Mucosa of stomach (tissue), 1 donor: ENCODE measurements around the gene CXCL6.

Source experiments
- H3K27me3 ChIP-seq: one replicate; pipeline ENCODE4 v1.7.0; 2013; ENCODE audit warnings: mild to moderate bottlenecking, low read length; ENCODE audit not compliant: control insufficient read depth, insufficient read depth
- H3K36me3 ChIP-seq: one replicate; pipeline ENCODE4 v1.7.0; 2013; ENCODE audit warnings: low read length; ENCODE audit not compliant: control insufficient read depth, insufficient read depth
- H3K4me1 ChIP-seq: one replicate; pipeline ENCODE4 v1.7.0; 2013; ENCODE audit warnings: mild to moderate bottlenecking, low read length; ENCODE audit not compliant: control insufficient read depth, insufficient read depth
- H3K4me3 ChIP-seq: one replicate; pipeline ENCODE4 v1.7.0; 2013; ENCODE audit warnings: low read length
- H3K9ac ChIP-seq: one replicate; pipeline ENCODE4 v1.7.0; 2013; ENCODE audit warnings: mild to moderate bottlenecking, low read length, moderate library complexity
- H3K9me3 ChIP-seq: one replicate; pipeline ENCODE4 v1.7.0; 2013; ENCODE audit warnings: mild to moderate bottlenecking, low read length, moderate library complexity; ENCODE audit not compliant: control insufficient read depth
- donor health status: Pancreatic carcinoma.

The CXCL6 gene

DNA sequence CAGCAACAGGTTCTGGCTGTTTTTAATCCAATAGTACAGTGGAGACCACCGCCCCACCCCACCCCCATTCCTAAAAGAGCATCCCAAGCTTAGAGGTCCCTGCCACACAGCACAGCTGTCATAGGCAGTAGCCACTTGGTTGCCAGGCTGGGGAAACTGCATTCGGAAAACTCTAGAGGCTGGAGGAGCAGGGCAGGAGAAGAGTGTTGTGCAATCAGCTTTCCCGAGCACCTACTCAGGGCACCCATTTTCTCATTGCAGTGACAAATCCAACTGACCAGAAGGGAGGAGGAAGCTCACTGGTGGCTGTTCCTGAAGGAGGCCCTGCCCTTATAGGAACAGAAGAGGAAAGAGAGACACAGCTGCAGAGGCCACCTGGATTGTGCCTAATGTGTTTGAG, 33.8 kb downstream of the CXCL6 start:
- peak overlapping the region; percentile 18 for H3K9ac ChIP-seq
- H3K36me3 ChIP-seq, result no peaks in the 10 kb centered on the region
- H3K4me1 ChIP-seq, result peaks cover 14% of the 10 kb centered on the region
- H3K9me3 ChIP-seq, result no peaks in the 10 kb centered on the region
- H3K4me3 ChIP-seq, result peak overlapping the region; percentile 28
- H3K27me3 ChIP-seq, result no peaks in the 10 kb centered on the region

GRCh38 chr4:73870768-73871167, 34.3 kb downstream of the CXCL6 start:
- Histone ChIP-seq H3K9me3 (no peaks in the 10 kb centered on the region), H3K4me1 (peaks cover 14% of the 10 kb centered on the region), H3K4me3 (no peak overlapping the region), H3K36me3 (no peaks in the 10 kb centered on the region), H3K27me3 (no peaks in the 10 kb centered on the region), H3K9ac (no peak overlapping the region)

GRCh38 chr4:73871511-73872310, 35.2 kb downstream of the CXCL6 start:
- no peak overlapping the region for H3K9ac ChIP-seq
- H3K27me3 ChIP-seq, result no peaks in the 10 kb centered on the region
- no peaks in the 10 kb centered on the region for H3K9me3 ChIP-seq
- peaks cover 14% of the 10 kb centered on the region for H3K4me1 ChIP-seq
- no peaks in the 10 kb centered on the region for H3K36me3 ChIP-seq
- no peak overlapping the region for H3K4me3 ChIP-seq

GRCh38 chr4:73872316-73873108, 36.0 kb downstream of the CXCL6 start:
- Histone ChIP-seq H3K36me3 (no peaks in the 10 kb centered on the region), H3K9ac (no peak overlapping the region), H3K4me1 (peaks cover 14% of the 10 kb centered on the region), H3K4me3 (no peak overlapping the region), H3K27me3 (no peaks in the 10 kb centered on the region), H3K9me3 (no peaks in the 10 kb centered on the region)

DNA sequence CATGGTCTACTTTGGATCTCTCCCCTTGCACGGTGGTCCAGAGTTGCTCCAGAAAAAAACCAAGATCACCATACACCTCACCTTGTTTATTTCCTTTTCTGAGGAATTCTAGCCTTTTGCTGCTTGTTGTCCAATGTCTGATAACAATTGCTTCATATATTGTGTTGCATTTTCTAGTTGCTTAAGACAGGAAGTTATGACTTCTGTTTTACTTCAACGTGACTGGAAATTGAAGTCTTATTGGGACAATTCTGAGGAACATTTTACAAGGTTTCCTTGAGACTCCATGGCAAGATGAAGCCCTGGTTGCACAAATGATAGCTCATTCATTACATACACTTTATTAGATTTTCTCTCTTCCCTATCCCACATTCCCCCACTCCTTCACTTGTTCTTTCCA, 37.9 kb downstream of the CXCL6 start:
- Histone ChIP-seq H3K9me3 (no peaks in the 10 kb centered on the region), H3K4me1 (peaks cover 6% of the 10 kb centered on the region), H3K27me3 (no peaks in the 10 kb centered on the region), H3K36me3 (no peaks in the 10 kb centered on the region), H3K4me3 (no peak overlapping the region), H3K9ac (no peak overlapping the region)

GRCh38 chr4:73875401-73875800, 38.9 kb downstream of the CXCL6 start:
- no peaks in the 10 kb centered on the region for H3K4me1 ChIP-seq
- no peaks in the 10 kb centered on the region for H3K9me3 ChIP-seq
- no peaks in the 10 kb centered on the region for H3K36me3 ChIP-seq
- H3K4me3 ChIP-seq, result no peak overlapping the region
- no peaks in the 10 kb centered on the region for H3K27me3 ChIP-seq
- no peak overlapping the region for H3K9ac ChIP-seq

DNA sequence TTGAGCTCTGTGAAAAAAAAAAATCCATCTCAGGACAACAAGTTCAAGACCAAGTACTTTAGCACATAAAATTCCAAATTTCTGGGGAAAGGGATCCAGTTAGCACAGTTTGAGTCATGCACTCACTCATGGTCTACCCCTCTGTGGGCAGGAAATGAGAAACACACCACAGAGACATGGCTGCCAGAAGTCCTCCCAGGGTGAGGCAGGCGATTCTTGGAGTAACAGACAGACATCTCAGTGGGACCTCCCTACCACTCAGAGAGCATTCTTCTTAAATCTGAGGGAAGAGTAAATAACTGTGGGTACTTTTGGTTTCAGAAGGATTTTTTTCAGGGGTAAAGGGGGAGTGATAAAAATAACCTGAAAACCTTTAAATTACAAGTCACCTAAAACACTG, 46.8 kb downstream of the CXCL6 start:
- Histone ChIP-seq H3K27me3 (no peaks in the 10 kb centered on the region), H3K9ac (no peak overlapping the region), H3K4me1 (no peaks in the 10 kb centered on the region), H3K9me3 (no peaks in the 10 kb centered on the region), H3K4me3 (no peak overlapping the region), H3K36me3 (no peaks in the 10 kb centered on the region)

GRCh38 chr4:73885574-73886267, 49.2 kb downstream of the CXCL6 start:
- Histone ChIP-seq H3K4me3 (no peak overlapping the region), H3K36me3 (no peaks in the 10 kb centered on the region), H3K9me3 (no peaks in the 10 kb centered on the region), H3K9ac (no peak overlapping the region), H3K27me3 (no peaks in the 10 kb centered on the region), H3K4me1 (no peaks in the 10 kb centered on the region)
